ENCODE results near the gene AMIGO1. TPM values are rescaled to one million over a fixed set of nuclear protein-coding genes. Genes with fewer than 3 reads are reported as not detected.

Gene AMIGO1
- total RNA-seq, 1 donor from 2014 or later, result 4.7 TPM

- no peaks in the 10 kb centered on the region for H3K9me3 ChIP-seq
- intact Hi-C loops (cut with DNase I), result no loop called here
- H3K36me3 ChIP-seq, result no peaks in the 10 kb centered on the region
- H3K4me1 ChIP-seq, result no peaks in the 10 kb centered on the region
- no peak overlapping the region for H3K4me3 ChIP-seq
- no peak for TF ChIP-seq CTCF (IDR thresholded peaks at IDR 0.05)
- no peak for DNase-seq (ENCODE audit: low spot score in 2 of 2)
- H3K27me3 ChIP-seq, result no peaks in the 10 kb centered on the region
- no peak overlapping the region for H3K27ac ChIP-seq
Measured at GRCh38 chr1:109523706-109524105, 14.2 kb upstream of the AMIGO1 start.

- H3K4me3 ChIP-seq, result no peak overlapping the region
- H3K36me3 ChIP-seq, result no peaks in the 10 kb centered on the region
- no peak for TF ChIP-seq CTCF (IDR thresholded peaks at IDR 0.05)
- H3K4me1 ChIP-seq, result no peaks in the 10 kb centered on the region
- intact Hi-C loops (cut with DNase I), result no loop called here
- H3K27me3 ChIP-seq, result no peaks in the 10 kb centered on the region
- no peaks in the 10 kb centered on the region for H3K9me3 ChIP-seq
- no peak for DNase-seq (ENCODE audit: low spot score in 2 of 2)
- no peak overlapping the region for H3K27ac ChIP-seq
Measured at GRCh38 chr1:109522026-109522425, 12.5 kb upstream of the AMIGO1 start.

GRCh38 chr1:109521002-109521951 is 11.8 kb upstream of the AMIGO1 start:
- Histone ChIP-seq H3K4me3 (no peak overlapping the region), H3K27ac (no peak overlapping the region), H3K4me1 (no peaks in the 10 kb centered on the region), H3K36me3 (no peaks in the 10 kb centered on the region), H3K9me3 (no peaks in the 10 kb centered on the region), H3K27me3 (no peaks in the 10 kb centered on the region)
- no peak for DNase-seq (ENCODE audit: low spot score in 2 of 2)
- intact Hi-C loops (cut with DNase I), result no loop called here
- TF ChIP-seq CTCF (IDR thresholded peaks at IDR 0.05), result no peak

- DNase-seq (ENCODE audit: low spot score in 2 of 2), result no peak
- H3K27me3 ChIP-seq, result no peaks in the 10 kb centered on the region
- no peaks in the 10 kb centered on the region for H3K9me3 ChIP-seq
- no peak for TF ChIP-seq CTCF (IDR thresholded peaks at IDR 0.05)
- no peaks in the 10 kb centered on the region for H3K4me1 ChIP-seq
- intact Hi-C loops (cut with DNase I), result no loop called here
- H3K4me3 ChIP-seq, result no peak overlapping the region
- H3K27ac ChIP-seq, result no peak overlapping the region
- H3K36me3 ChIP-seq, result no peaks in the 10 kb centered on the region
Measured at GRCh38 chr1:109517337-109517736, 7.8 kb upstream of the AMIGO1 start.

GRCh38 chr1:109516872-109517271 is 7.3 kb upstream of the AMIGO1 start:
- Histone ChIP-seq H3K36me3 (no peaks in the 10 kb centered on the region), H3K4me1 (no peaks in the 10 kb centered on the region), H3K27me3 (no peaks in the 10 kb centered on the region), H3K4me3 (no peak overlapping the region), H3K9me3 (no peaks in the 10 kb centered on the region), H3K27ac (no peak overlapping the region)
- no peak for TF ChIP-seq CTCF (IDR thresholded peaks at IDR 0.05)
- no peak for DNase-seq (ENCODE audit: low spot score in 2 of 2)
- intact Hi-C loops (cut with DNase I), result no loop called here

Measured in ascending aorta (tissue), 2 donors.